HG03103 (cell line): ENCODE measurements around the gene RAB9B.
A peak's percentile ranks its signal among the peaks of the same experiment; 100 is the strongest.
"Not testable (repeated sequence)": the region's sequence is repeated elsewhere in the genome, so short reads cannot be mapped to it uniquely, and the experiment has no call there.

ENCODE experiments used
- ATAC-seq: cut with Tn5 transposase; IDR thresholded peaks from one replicate; pipeline ENCODE4 v1.9.1; 2021; ENCODE audit warnings: low read depth; ENCODE audit not compliant: unreplicated experiment

Gene RAB9B

GRCh38 chrX:103831803-103832544 lies at the start of gene RAB9B:
Gene RAB9B (minus strand): TSS chrX:103832257. CDS start chrX:103825784, 6,473 bp downstream.
- peak; percentile 91 for ATAC-seq

DNA sequence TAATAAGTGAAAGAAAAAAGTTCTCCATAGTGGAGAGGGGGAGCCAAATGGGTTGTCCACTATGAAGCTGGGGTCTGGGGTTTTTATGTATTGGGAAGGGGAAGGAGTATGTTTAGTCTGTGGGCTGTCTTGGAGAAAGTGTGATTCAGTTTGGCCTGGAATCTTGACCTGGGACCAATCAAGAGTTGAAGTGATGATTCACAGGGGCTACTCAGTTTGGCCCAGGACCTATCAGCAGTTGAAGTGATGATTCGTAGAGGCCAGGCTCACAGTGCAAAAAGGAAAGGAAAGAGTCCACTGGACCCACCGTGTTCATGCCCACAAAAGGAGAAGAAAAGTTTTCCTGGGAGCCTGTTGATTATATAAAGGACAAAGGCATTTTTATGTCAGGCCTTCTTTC lies 47.3 kb upstream of the RAB9B start:
- ATAC-seq: no peak

- ATAC-seq: no peak
These were observed 46.5 kb upstream of the RAB9B start for GRCh38 chrX:103878466-103879122.

GRCh38 chrX:103877571-103877970 lies 45.5 kb upstream of the RAB9B start:
- ATAC-seq: no peak

DNA sequence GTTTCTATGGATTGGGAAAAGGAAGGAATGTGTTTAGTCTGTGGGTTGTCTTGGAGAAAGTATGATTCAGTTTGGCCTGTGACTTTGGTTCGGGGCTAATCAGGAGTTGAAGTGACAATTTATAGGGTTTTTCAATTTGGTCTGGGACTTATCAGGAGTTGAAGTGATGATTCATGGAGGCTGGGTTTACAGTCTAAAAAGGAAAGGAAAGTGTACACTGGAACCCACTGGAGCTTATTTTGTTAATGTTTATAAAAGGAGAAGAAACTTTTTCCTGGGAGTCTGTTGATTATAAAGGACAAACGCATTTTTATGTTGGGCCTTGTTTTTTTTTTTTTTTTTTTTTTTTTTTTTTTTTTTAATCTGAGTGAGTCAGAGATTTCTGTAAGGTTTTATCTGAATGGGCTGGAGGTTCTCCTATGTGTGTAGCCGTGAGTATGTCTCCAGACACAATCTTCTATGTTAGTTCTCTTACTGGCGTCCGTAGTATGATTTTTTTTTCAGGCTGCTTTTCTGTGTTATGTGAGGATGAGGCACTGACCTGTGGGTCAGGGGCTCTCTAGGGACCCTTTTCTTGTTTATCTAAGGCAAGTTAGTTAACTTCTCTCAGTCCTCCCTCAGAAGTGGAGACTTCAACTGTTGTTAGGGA lies 33.0 kb upstream of the RAB9B start:
- no peak for ATAC-seq

GRCh38 chrX:103864149-103864548 lies 32.1 kb upstream of the RAB9B start:
- no peak for ATAC-seq

- no peak for ATAC-seq
These were observed 29.1 kb upstream of the RAB9B start for GRCh38 chrX:103861200-103861599.

DNA sequence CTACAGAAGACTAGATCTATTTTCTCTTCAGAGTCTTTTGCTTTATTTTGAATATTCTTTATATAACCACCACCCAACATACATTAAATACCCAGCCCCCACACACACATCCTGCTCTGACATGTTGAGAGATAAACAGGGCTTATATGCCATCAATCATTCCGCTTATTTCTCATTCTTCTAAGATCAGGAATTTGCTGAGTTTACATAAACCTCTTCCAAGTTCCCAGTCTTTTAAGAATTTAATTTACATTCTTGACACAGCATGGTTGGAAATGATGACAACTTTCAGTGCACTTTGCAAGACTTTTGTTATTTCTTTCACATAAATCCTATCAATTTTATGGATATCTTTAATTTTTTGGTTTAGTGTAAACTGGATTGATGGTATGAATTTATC lies 17.5 kb upstream of the RAB9B start:
- ATAC-seq: no peak

- no peak for ATAC-seq
These were observed 15.3 kb upstream of the RAB9B start for GRCh38 chrX:103847174-103847870.

GRCh38 chrX:103846386-103846785 lies 14.3 kb upstream of the RAB9B start:
- no peak for ATAC-seq

- ATAC-seq: peak; percentile 63
These were observed 13.2 kb upstream of the RAB9B start for GRCh38 chrX:103845165-103845653.

DNA sequence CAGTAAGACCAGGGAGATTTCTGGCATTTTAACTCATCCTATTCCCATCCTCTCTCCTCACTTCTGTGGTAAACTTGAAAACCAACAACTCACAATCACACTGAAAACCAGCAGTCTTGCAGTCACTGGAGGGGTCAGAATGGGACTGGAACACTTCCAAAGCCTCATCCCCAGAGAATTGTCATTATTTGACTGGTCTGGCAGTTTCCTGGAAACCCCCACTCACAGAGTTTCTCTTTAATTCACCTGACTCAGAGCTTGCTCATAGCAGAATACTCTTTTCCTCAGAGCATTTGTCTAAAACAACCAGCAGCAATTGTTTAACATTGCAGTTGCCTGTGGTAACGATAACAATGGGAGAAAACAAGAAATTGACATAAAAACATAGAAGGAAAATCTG lies 7.3 kb upstream of the RAB9B start:
- ATAC-seq: no peak

- peak; percentile 19 for ATAC-seq
These were observed 685 bp downstream of the RAB9B start for GRCh38 chrX:103831342-103831802.

GRCh38 chrX:103830848-103831247 lies 1.2 kb downstream of the RAB9B start:
- no peak for ATAC-seq

GRCh38 chrX:103828529-103828928 lies 3.5 kb downstream of the RAB9B start:
- no peak for ATAC-seq

GRCh38 chrX:103825881-103826280 lies 6.2 kb downstream of the RAB9B start:
- ATAC-seq: no peak

GRCh38 chrX:103823591-103823990 lies 8.5 kb downstream of the RAB9B start:
- no peak for ATAC-seq

DNA sequence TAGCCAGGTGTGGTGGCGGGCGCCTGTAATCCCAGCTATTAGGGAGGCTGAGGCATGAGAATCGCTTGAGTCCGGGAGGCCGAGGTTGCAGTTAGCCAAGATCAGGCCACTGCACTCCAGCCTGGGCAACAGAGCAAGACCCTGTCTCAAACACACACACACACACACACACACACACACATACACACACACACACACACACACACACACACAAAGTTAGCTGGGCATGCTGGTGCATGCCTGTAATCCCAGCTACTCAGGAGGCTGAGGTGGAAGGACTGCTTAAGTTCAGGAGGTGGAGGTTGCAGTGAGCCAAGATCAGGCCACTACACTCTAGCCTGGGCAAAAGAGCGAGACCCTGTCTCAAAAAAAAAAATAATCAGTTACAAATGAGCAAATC lies 11.3 kb downstream of the RAB9B start:
- not testable (repeated sequence) for ATAC-seq

DNA sequence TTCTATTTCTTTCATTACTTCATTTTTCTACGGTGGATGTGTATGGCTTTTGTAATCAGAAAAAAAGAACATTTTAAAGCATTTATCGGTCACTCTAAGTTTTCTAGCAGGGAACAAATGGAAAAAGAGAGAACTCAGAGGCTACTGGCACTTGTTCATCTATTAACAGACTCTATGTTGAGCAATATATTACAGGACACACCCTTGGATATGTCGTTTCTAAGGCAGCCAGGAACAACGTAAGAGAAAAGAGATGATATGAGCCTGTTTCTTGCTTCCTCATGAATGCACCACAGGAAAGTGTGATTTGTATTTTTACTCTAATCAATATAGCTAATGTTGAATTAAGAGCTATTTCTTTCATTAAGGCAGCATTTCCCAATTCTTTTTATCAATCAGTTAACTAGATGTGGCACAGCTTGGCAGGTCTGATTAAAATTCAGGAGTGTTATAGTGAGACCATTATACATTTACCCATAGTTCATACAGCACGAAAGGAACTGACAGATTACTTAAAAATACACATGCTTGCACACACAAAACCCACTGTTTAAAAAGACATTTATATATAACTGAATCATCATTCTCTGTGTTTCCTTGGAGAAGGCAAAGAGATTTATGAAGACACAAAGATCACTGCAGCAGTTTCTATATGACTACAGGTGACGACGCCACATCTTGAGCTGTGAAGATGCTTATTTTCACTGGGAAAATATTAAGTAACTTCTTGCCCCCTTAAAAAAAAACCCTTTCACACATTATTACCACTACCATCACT lies 13.0 kb downstream of the RAB9B start:
- ATAC-seq: no peak

DNA sequence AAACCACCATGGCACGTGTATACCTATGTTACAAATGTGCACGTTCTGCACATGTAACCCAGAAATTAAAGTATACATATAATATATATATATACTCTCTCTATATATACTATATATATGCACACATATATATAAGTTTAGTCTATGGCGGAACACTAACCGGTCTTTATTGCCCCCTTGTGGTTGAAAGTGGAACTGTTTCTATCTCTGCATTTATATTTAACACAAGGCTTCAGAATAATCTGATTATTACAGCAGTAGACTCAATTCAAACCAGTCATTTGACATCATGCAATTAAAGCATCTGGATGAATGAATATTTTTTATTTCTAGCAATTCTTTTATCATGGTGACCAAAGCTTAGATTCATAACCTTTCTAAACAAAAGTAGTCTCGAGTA lies 14.6 kb downstream of the RAB9B start:
- no peak for ATAC-seq
